SU-DHL-6 (cell line): ENCODE measurements around the gene MYH3.

Experiments
- EZH2phosphoT487 ChIP-seq: fragments of 200-600 bp; sonication (generic), shearing (Covaris generic); conservative IDR thresholded peaks from 2 replicates; pipeline ENCODE4 v1.6.1; 2018; ENCODE audit warnings: mild to moderate bottlenecking, antibody characterized with exemption, low read length, moderate library complexity, mixed read lengths
- TF ChIP-seq, protein P1 (sequence below): fragments of 200-600 bp; sonication (generic); IDR thresholded peaks from one replicate; pipeline ENCODE4 v1.5.1; 2017; ENCODE audit warnings: antibody characterized with exemption, mild to moderate bottlenecking, low read length, moderate library complexity; ENCODE audit not compliant: insufficient read depth, poor library complexity, severe bottlenecking

- TF ChIP-seq, protein P1, sequence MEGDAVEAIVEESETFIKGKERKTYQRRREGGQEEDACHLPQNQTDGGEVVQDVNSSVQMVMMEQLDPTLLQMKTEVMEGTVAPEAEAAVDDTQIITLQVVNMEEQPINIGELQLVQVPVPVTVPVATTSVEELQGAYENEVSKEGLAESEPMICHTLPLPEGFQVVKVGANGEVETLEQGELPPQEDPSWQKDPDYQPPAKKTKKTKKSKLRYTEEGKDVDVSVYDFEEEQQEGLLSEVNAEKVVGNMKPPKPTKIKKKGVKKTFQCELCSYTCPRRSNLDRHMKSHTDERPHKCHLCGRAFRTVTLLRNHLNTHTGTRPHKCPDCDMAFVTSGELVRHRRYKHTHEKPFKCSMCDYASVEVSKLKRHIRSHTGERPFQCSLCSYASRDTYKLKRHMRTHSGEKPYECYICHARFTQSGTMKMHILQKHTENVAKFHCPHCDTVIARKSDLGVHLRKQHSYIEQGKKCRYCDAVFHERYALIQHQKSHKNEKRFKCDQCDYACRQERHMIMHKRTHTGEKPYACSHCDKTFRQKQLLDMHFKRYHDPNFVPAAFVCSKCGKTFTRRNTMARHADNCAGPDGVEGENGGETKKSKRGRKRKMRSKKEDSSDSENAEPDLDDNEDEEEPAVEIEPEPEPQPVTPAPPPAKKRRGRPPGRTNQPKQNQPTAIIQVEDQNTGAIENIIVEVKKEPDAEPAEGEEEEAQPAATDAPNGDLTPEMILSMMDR = no peak
- TF ChIP-seq EZH2phosphoT487 = no peak
Measured at GRCh38 chr17:10600571-10600970, 56.5 kb downstream of the MYH3 start.
